ENCODE data around the gene PSMB7.

Gene PSMB7

GRCh38 chr9:124337562-124337961, 77.7 kb downstream of the PSMB7 start:
- TF ChIP-seq CTCF (IDR thresholded peaks at IDR 0.05) = no peak
- Histone ChIP-seq H3K27me3 (no peaks in the 10 kb centered on the region), H3K27ac (no peak overlapping the region), H3K4me3 (no peak overlapping the region), H3K4me1 (peaks cover 2 to 8% (median 6%) of the 10 kb centered on the region in 4 donors), H3K9me3 (no peaks in the 10 kb centered on the region), H3K36me3 (peaks cover 19 to 85% (median 64%) of the 10 kb centered on the region in 3 donors)
- DNase-seq = no peak
- intact Hi-C loops (cut with DNase I; ENCODE audit: low total_unique reads) = no loop called here

- peaks cover 13 to 91% (median 72%) of the 10 kb centered on the region in 3 donors for H3K36me3 ChIP-seq
Observed at GRCh38 chr9:124335320-124335707, 79.9 kb downstream of the PSMB7 start.

GRCh38 chr9:124334568-124335319, 80.5 kb downstream of the PSMB7 start:
- Histone ChIP-seq H3K27ac (no peak overlapping the region), H3K4me1 (no peaks in the 10 kb centered on the region), H3K27me3 (no peaks in the 10 kb centered on the region), H3K4me3 (no peak overlapping the region), H3K9me3 (no peaks in the 10 kb centered on the region), H3K36me3 (peaks cover 18 to 91% (median 74%) of the 10 kb centered on the region in 3 donors)
- DNase-seq = no peak
- TF ChIP-seq CTCF (IDR thresholded peaks at IDR 0.05) = no peak
- intact Hi-C loops (cut with DNase I; ENCODE audit: low total_unique reads) = no loop called here

More at GRCh38 chr9:124335320-124335707, 79.9 kb downstream of the PSMB7 start:
- intact Hi-C loops (cut with DNase I; ENCODE audit: low total_unique reads) = no loop called here
- Histone ChIP-seq H3K4me1 (no peaks in the 10 kb centered on the region), H3K27me3 (no peaks in the 10 kb centered on the region), H3K4me3 (no peak overlapping the region), H3K27ac (no peak overlapping the region), H3K9me3 (no peaks in the 10 kb centered on the region)
- TF ChIP-seq CTCF (IDR thresholded peaks at IDR 0.05) = no peak
- no peak for DNase-seq

- no peaks in the 10 kb centered on the region for H3K4me1 ChIP-seq
- no peaks in the 10 kb centered on the region for H3K9me3 ChIP-seq
- H3K36me3 ChIP-seq = peaks cover 28 to 97% (median 78%) of the 10 kb centered on the region in 3 donors
- no peak for TF ChIP-seq CTCF (IDR thresholded peaks at IDR 0.05)
- no peak overlapping the region for H3K4me3 ChIP-seq
- intact Hi-C loops (cut with DNase I; ENCODE audit: low total_unique reads) = no loop called here
- DNase-seq = no peak
- H3K27me3 ChIP-seq = no peaks in the 10 kb centered on the region
- no peak overlapping the region for H3K27ac ChIP-seq
Observed at GRCh38 chr9:124333203-124333579, 82.1 kb downstream of the PSMB7 start.

GRCh38 chr9:124332361-124333202, 82.7 kb downstream of the PSMB7 start:
- DNase-seq = no peak
- Histone ChIP-seq H3K9me3 (no peaks in the 10 kb centered on the region), H3K36me3 (peaks cover 30 to 97% (median 78%) of the 10 kb centered on the region in 3 donors), H3K4me1 (no peaks in the 10 kb centered on the region), H3K4me3 (no peak overlapping the region), H3K27ac (no peak overlapping the region), H3K27me3 (no peaks in the 10 kb centered on the region)
- no peak for TF ChIP-seq CTCF (IDR thresholded peaks at IDR 0.05)
- intact Hi-C loops (cut with DNase I; ENCODE audit: low total_unique reads) = no loop called here
